Measurements from ENCODE around the gene RNPEPL1.

The RNPEPL1 gene

DNA sequence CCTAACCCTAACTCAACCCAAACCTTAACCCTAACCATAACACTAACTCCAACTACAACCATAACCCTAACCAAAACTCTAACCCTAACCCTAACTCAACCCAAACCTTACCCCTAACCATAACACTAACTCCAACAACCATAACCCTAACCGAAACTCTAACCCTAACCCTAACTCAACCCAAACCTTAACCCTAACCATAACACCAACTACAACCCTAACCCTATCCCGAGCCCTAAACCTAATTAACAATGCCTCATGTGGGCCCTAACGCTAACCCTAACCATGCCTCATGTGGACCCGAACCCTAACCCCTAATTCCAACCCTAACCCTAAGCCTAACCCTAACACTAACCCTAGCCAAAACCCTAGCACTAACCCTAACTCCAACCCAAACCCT is 45.5 kb downstream of the RNPEPL1 start:
- Histone ChIP-seq H3K4me2 (ENCODE audit: low read depth, low read length) (no peak overlapping the region), H2AFZ (ENCODE audit: low read length) (no peak overlapping the region), H3K4me3 (ENCODE audit: low read length) (no peak overlapping the region), H3K9ac (ENCODE audit: low read length) (no peak overlapping the region), H3K79me2 (ENCODE audit: low read length) (no peaks in the 10 kb centered on the region), H3K4me1 (ENCODE audit: low read length) (no peaks in the 10 kb centered on the region), H3K36me3 (replicated peaks; ENCODE audit: insufficient read depth, low read length) (no peaks in the 10 kb centered on the region), H3K27ac (ENCODE audit: low read length) (no peak overlapping the region), H3K9me2 (replicated peaks; ENCODE audit: insufficient read depth, low read length) (no peaks in the 10 kb centered on the region), H4K20me1 (ENCODE audit: insufficient read depth, low read length) (no peaks in the 10 kb centered on the region), H3K27me3 (replicated peaks; ENCODE audit: insufficient read depth, low read length) (no peaks in the 10 kb centered on the region), H3F3A (ENCODE audit: insufficient read depth, low read length) (no peaks in the 10 kb centered on the region), H3K9me3 (replicated peaks; ENCODE audit: insufficient read depth, low read length) (no peaks in the 10 kb centered on the region)
- no peak for DNase-seq
- TF ChIP-seq, protein P1, sequence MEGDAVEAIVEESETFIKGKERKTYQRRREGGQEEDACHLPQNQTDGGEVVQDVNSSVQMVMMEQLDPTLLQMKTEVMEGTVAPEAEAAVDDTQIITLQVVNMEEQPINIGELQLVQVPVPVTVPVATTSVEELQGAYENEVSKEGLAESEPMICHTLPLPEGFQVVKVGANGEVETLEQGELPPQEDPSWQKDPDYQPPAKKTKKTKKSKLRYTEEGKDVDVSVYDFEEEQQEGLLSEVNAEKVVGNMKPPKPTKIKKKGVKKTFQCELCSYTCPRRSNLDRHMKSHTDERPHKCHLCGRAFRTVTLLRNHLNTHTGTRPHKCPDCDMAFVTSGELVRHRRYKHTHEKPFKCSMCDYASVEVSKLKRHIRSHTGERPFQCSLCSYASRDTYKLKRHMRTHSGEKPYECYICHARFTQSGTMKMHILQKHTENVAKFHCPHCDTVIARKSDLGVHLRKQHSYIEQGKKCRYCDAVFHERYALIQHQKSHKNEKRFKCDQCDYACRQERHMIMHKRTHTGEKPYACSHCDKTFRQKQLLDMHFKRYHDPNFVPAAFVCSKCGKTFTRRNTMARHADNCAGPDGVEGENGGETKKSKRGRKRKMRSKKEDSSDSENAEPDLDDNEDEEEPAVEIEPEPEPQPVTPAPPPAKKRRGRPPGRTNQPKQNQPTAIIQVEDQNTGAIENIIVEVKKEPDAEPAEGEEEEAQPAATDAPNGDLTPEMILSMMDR (IDR thresholded peaks at IDR 0.05; ENCODE audit: low read length): no peak
- TF ChIP-seq EZH2 (optimal IDR thresholded peaks at IDR 0.05; ENCODE audit: low read depth, low read length) (no peak), EZH2phosphoT487 (IDR thresholded peaks at IDR 0.05; ENCODE audit: low read length) (no peak)

GRCh38 chr2:240614391-240614790 is 46.1 kb downstream of the RNPEPL1 start:
- H3K36me3 ChIP-seq (replicated peaks; ENCODE audit: insufficient read depth, low read length): no peaks in the 10 kb centered on the region
- no peak overlapping the region for H3K4me2 ChIP-seq (ENCODE audit: low read depth, low read length)
- no peaks in the 10 kb centered on the region for H3F3A ChIP-seq (ENCODE audit: insufficient read depth, low read length)
- H3K9me3 ChIP-seq (replicated peaks; ENCODE audit: insufficient read depth, low read length): no peaks in the 10 kb centered on the region
- no peak overlapping the region for H3K27ac ChIP-seq (ENCODE audit: low read length)
- H4K20me1 ChIP-seq (ENCODE audit: insufficient read depth, low read length): no peaks in the 10 kb centered on the region
- H3K4me1 ChIP-seq (ENCODE audit: low read length): no peaks in the 10 kb centered on the region
- DNase-seq: no peak
- no peak overlapping the region for H3K4me3 ChIP-seq (ENCODE audit: low read length)
- no peak overlapping the region for H3K9ac ChIP-seq (ENCODE audit: low read length)
- TF ChIP-seq EZH2 (optimal IDR thresholded peaks at IDR 0.05; ENCODE audit: low read depth, low read length) (no peak), EZH2phosphoT487 (IDR thresholded peaks at IDR 0.05; ENCODE audit: low read length) (no peak)
- TF ChIP-seq, protein P1 (IDR thresholded peaks at IDR 0.05; ENCODE audit: low read length): no peak
- no peak overlapping the region for H2AFZ ChIP-seq (ENCODE audit: low read length)
- no peaks in the 10 kb centered on the region; the same call in 1 of the 2 replicates for H3K27me3 ChIP-seq (replicated peaks; ENCODE audit: insufficient read depth, low read length)
- H3K9me2 ChIP-seq (replicated peaks; ENCODE audit: insufficient read depth, low read length): no peaks in the 10 kb centered on the region
- H3K79me2 ChIP-seq (ENCODE audit: low read length): no peaks in the 10 kb centered on the region

- Histone ChIP-seq H3K9ac (ENCODE audit: low read length) (no peak overlapping the region), H3K9me2 (replicated peaks; ENCODE audit: insufficient read depth, low read length) (no peaks in the 10 kb centered on the region), H3K27ac (ENCODE audit: low read length) (no peak overlapping the region), H4K20me1 (ENCODE audit: insufficient read depth, low read length) (no peaks in the 10 kb centered on the region), H3K27me3 (replicated peaks; ENCODE audit: insufficient read depth, low read length) (no peaks in the 10 kb centered on the region; the same call in 1 of the 2 replicates), H3K4me2 (ENCODE audit: low read depth, low read length) (no peak overlapping the region), H3K79me2 (ENCODE audit: low read length) (no peaks in the 10 kb centered on the region), H3K4me3 (ENCODE audit: low read length) (no peak overlapping the region), H2AFZ (ENCODE audit: low read length) (no peak overlapping the region), H3K4me1 (ENCODE audit: low read length) (no peaks in the 10 kb centered on the region), H3K9me3 (replicated peaks; ENCODE audit: insufficient read depth, low read length) (no peaks in the 10 kb centered on the region), H3F3A (ENCODE audit: insufficient read depth, low read length) (no peaks in the 10 kb centered on the region), H3K36me3 (replicated peaks; ENCODE audit: insufficient read depth, low read length) (no peaks in the 10 kb centered on the region)
- TF ChIP-seq, protein P1 (IDR thresholded peaks at IDR 0.05; ENCODE audit: low read length): no peak
- TF ChIP-seq EZH2 (optimal IDR thresholded peaks at IDR 0.05; ENCODE audit: low read depth, low read length): no peak
- no peak for TF ChIP-seq EZH2phosphoT487 (IDR thresholded peaks at IDR 0.05; ENCODE audit: low read length)
- DNase-seq: no peak
Observed at GRCh38 chr2:240615396-240615795, 47.1 kb downstream of the RNPEPL1 start.

All from MM.1S (cell line).